NCI-H82 (cell line): ENCODE data around the gene PHF8.

Experiments used
- DNase-seq: peaks from one replicate; lab custom pipeline; 2025; lab: John Stamatoyannopoulos, UW

PHF8 gene

DNA sequence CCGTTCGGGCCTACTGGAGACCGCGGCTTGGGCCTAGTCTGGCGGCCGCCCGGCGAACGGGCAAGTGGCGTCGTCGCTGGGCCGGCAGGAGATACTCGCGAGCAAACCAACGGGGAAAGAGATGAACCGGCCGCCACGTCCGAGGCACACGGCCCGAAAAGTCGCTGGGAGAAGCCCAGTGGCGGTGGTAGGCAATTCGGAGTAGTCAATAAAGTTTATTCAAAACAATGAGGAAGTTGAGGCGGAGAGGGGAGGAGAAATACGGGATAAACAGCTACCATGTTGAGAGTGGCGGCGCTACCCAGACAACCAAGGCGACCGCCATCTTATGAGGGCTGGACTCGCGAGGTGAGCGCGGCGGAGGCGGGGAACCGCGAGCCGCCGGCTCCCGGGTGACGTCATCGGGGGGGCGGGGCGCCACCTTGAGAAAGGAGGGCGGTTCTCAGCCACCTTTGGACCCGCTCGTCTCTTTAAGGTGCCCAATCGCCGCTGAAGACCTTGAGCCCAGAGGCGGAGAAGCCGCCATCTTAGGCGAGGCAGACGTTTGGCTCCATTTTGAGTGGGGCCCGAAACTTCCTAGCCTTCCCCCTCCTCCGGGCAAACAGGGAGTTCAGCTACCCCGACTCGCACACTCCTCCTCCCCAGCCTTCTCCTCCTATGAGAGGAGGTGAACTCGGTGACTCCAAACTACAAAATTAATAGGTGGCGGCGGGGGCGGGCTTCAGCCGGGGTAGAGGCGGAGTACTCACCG, at the start of gene PHF8:
Gene PHF8, minus strand, starts transcription at position 348 of the 751 bp plus-strand sequence. CDS start 1,745 bp downstream, outside the sequence.
- DNase-seq, result peak; percentile 98

DNA sequence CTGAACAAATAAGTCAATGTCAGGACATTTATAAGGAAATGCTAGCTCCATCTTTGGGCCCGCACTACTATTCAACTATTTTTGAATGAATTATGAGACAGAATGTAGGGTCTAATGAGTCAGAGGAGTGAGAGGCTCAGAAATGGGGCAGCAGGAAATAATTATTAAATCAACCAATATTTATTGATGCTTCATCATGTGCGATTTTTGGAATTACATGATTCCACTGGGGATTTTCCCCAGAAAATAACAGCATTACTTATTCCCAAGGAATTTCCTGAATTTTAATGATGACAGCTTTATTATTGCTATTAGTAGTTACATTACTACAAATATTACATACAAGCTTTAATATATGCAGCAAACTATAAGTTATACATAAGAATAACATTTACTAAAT, 49.3 kb upstream of the PHF8 start:
- DNase-seq, result no peak

DNA sequence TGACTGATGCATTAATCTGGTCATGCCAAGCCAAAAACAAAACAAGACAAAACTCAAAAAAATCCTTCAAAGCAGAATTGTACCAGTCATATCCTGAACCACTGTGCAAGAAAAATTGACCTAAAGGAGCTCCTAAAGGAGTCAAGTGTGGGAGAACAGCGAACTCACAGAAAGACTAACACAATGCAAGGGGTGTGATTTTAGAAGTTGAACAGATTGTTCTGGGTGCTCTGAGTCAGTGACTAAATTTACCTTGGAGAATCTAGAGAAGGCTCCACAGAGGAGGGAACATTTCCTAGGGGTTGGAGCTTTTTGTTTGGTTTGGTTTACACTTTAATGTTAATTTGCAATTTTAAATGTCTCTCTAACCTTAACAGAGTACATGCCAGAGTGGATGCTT, 48.9 kb upstream of the PHF8 start:
- no peak for DNase-seq

DNA sequence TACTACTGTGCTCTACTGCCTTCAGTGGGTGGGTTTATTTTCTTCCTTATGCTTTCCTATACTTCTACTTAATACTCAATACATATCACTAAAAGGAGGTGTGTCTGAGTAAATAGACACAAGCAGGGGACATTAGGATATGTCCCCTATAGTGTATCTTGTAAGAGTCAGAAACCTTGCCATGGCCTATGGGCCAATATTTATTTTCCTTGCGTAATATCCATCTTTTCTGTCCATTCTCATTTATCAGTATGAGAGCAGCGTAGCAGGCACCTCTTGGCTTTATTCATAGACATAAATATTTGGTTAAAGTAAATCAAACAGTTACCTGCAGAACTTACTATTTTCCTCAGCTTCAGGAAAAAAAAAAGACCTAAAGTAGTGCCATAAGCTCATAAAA, 46.6 kb upstream of the PHF8 start:
- no peak for DNase-seq

DNA sequence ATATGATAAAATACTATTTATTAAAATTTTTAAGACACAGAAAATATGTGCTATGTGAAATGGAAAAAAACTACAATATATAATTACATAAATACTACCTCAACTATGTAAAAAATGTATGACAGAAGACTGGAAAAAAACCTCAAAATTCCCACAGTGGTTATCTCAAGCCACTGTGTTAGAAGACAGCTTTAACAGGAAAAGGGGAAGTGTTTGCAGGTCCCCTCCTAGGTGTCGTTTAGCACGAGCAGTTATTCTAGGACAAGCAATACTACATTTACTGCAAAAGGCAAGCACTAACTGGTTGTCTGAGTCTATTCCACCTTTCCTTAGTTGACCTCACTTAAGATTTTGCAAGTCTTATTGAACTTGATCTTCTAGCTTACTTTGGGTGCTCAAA, 44.9 kb upstream of the PHF8 start:
- DNase-seq, result no peak

DNA sequence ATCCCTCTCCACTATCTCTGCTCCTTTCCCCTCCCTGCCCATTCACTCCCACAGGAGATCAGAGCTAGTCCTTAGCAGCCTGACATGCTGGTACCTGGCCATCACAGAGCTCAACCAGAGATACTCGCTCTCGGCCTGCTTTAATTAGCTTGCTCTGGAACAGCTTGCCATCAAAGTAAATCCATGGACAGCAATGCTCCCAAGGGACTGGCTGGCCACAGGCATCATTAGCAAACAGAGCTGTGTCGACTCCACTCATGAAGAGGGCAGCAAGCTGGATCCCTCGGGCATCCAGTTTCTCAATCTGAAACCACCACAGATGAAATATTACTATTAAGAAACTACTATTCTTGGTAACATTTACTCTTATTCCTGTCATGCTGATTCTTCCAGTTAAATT, 43.4 kb upstream of the PHF8 start:
- peak; percentile 91 for DNase-seq

DNA sequence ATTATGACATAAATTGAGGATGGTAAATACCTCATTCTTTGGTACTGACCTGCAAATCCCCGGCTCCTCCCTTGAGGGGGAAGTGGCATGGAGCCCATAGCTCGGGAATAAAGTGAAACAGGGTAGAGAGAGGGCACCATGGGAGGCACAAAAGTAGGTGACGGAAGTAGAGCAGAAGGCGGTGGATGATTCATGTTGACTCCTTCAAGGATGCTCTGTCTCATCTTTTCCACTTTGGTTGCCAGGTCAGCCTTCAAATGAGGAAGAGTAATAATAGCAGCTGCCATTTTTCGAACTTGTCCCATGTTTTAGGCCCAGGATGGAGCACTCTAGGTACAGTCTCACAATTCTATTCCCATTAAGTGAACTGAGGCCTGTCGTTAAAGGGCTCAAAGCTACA, 41.4 kb upstream of the PHF8 start:
- DNase-seq, result no peak

DNA sequence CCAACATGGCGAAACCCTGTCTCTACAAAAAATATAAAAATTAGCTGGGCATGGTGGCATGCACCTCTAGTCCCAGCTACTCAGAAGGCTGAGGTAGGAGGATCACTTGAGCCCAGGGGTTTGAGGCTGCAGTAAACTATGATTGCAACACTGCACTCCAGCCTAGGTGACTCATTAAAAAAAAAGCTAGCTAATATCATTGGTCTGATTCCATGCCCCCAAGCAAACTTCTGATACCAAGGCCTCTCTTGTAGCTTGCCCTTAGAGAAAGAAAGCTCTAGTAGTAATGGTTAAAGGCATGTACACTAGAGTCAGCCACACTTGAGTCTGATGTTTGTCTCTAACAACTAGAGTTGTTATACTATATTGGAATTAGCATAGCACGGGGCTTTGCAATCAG, 32.6 kb upstream of the PHF8 start:
- no peak for DNase-seq

DNA sequence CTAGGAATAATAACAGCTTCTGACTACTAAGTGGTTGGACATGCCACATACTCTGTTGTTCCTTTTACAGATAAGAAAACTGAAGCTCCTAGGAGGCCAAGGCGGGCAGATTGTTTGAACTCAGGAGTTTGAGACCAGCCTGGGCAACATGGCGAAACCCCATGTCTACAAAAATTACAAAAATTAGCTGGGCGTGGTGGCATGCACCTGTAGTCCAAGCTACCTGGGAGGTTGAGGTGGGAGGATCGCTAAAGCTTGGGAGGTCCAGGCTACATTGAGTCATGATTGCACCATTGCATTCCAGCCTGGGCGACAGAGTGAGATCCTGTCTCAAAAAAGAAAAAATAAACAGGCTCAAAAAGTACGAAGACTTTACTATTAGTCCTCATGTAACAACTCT, 30.6 kb upstream of the PHF8 start:
- DNase-seq, result no peak

DNA sequence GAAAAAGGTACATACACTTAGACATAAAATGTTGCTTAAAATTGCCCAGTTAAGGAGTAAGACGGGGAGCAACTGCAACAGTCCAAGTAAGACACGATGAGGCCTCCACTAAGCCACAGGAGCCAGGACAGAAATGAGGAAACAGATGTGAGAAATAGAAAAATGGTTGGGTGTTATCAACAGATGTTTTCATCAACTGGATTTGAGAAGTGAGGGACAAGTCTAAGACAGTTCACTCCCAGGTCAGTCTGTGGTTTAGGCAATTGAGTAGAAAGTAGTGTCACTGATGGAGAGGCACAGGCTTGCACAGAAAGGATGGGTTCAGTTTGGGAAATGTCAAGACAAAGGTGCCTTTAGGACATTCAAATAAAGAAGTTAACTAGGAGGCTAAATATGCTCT, 23.5 kb upstream of the PHF8 start:
- no peak for DNase-seq

DNA sequence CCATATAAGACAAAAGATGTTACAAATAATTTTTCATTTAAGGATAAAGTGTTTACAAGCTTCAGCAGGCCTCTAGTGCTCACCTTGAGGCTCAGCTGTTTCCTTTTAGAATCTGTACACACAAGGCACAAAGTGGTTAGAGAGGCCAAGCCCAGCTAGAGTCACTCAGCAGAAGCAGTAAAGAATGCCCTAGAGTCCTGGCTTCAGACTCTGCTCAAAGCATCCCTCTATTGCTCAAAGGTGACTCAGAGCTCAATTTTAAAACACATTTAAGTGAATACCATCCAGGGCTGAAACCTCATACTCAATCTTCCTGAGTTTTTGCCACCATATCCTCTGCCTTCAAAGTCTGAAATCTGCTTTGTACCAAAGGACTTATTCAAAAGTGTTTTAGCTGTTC, 22.6 kb upstream of the PHF8 start:
- DNase-seq, result no peak

DNA sequence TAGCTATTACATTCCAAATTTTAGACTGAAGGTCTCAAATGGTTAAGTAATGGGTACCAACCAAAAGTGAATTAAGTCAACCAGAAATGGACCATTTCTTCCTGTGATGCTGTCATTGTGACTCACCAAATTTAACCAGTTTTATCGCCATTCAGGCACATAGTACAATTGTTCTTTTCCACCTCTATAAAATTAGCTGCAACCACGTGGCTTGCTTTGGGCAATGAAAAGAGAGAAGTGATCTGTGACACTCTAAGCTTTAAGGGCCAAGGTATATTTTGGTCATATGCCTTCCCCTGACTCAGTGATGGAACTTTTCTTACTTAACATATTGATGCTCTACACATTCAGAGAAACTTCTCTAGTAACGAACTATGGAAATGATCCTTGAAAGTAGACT, 20.3 kb upstream of the PHF8 start:
- DNase-seq, result no peak

DNA sequence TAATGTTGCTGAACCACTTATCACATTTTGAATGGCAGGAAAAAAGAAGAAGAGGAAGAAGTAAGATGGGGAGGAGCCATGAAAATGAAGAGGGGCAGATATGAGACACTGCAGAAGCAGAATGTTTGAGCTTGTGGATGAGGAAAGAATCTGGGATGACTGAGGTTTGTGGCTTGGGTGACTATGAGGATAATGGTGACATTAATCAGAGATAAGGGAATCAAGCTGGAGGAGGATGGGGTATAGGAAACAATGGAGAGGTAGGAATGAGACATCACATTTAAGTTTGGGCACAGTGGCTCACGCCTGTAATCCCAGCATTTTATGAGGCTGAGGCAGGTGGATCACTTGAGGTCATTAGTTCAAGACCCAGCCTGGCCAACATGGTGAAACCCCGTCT, 19.1 kb upstream of the PHF8 start:
- no peak for DNase-seq

DNA sequence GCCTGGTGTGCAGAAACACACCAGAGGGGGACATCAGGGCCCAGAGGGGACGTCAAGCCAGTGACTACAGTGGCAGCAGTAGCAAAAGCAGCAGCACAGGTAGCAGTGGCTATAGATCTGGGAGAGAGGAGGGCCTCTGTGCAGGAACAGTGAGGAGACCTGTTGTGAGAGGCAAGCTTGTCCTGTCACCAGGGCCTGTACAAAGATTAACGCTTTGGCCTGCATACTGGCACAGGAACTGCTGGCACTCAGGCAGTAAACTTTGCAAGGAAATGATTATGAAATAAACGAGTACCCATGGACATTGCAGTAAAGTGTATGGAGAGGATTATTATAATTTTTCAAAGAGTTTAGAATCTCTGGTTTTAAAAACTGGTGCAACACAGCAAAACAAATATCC, 5.5 kb upstream of the PHF8 start:
- no peak for DNase-seq

DNA sequence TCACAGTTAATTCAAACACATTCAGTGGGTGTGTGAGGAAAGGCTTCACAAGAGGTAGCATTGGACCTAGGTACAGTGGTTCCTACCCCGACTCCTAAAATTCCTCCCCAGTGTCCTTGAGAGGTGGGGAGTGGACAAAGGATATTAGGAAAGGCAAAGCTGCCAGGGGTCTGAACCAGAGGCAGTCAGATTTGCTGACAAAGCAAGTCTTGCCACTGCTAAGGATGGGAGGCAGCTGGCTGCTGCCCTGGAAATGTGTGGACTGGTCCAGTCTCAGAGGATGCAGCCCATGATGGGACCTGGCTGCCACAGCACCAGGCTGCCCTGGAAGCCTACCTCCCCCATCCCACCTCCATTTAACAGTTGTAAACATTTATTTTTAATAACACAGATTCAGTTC, 4.1 kb upstream of the PHF8 start:
- no peak for DNase-seq

DNA sequence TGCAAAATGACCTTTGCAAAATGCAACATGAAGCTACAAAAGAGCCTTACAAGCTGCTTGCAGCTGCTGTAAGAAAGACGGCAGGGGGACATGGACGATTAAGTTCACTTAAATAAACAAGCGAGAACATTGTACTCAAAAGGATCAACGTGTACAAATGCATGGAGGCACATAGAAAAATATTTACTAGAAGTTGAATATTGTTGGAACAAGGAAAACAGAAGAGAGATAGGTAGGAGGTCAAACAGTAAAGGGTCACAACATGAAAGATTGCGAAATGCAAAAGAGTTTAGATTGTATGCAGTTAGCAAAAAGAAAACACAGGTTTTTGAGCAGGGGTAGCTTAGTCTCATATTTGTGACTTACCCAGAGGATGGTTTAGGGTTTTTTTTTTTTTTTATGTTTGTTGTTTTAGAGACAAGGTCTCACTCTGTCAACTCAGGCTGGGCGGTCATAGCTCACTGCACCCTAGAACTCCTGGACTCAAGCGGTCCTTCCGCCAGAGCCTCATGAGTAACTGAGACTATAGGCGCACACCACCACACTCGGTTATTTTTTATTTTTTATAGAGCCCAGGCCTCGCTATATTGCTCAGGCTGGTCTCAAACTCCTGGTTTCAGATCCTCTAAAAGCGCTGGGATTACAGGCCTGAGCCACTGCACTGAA, 1.4 kb upstream of the PHF8 start:
- no peak for DNase-seq

DNA sequence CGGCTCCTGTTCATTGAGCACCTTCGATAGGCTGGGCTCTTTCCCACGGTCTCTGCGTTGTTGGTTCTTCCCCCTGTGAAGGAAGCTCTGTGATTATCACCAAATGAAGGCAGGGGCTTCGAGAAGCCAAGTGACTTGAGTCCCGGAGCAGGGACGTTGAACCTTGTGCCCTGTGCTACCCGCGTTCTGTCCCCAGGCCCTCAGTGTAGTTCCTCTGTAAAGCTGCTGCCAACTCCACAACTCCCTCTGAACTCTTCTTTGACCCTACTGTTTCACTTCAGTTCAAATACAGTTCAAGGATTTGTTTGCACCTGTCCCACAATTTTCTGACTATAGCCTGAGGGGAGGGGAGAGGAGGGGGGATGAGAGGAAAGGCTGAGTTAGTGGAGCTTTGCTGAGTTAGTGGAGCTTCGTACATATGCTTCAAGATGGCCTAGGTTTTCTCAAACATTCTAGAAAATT, 635 bp upstream of the PHF8 start:
- no peak for DNase-seq

DNA sequence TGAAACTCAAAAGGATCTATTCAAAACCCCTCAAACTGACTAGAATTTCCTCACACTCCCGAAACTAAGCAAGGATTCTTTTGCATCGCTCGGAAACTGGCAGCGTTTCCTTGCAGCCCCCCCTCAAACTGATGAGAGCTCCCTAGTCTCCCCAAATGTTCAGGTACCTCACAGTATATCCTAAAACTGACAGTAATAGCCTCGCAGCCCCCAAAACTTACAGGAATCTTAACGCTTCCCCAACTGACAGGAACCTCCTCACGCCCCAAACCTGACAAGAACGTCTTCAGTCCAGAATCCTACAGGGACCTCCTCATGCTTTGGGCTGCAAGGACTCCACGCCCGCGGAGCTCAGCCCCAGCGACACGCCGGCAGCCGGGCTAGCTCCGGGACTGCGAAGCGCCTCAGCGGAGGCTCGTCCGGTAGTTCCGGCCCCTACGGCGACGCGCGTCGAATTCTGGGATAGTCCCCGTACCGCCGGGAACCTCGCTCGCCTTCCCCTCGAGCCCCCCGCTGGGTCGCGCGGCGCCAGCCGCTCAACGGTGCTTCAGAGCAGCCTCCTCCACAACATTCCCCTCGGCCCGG, 640 bp downstream of the PHF8 start:
- peak; percentile 64 for DNase-seq

DNA sequence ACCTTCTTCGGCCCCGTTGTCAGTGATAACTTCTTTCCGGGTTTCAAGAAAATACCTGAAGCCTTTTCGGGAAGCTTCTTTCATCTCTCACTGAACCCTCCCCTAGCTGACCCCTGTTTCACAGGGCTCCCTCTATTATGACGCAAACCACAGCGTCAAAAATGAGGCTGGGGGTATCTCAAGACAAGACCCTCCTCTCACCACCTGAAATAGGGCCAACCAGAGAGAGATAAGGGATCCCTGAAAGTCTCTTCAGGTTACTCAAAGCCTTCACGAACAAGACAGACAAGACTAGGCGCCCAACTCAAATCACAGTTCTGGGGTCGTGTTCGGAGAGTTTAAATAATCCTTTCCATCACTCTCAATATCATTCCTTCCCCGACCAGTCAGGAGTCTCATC, 1.2 kb downstream of the PHF8 start:
- no peak for DNase-seq

DNA sequence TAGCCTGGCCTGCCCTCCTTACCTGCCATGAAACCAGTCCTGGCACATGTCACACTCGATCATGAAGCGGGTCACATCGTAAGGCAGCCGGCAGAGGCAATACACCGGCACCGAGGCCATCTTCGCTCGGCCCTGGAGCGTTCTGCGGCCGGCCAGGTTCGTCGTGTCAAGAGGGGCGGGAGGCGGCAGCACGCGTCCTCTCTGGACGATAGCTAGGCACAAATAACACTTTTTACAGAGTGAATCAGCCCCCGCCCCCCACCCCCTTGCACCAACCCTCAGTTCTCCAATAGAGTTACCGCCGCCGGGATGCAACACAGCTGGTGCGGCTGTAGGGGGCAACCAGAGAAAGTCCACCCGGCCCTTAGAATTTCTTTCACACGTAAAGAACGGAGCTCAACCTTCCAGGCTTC, 1.7 kb downstream of the PHF8 start:
- peak; percentile 79 for DNase-seq

DNA sequence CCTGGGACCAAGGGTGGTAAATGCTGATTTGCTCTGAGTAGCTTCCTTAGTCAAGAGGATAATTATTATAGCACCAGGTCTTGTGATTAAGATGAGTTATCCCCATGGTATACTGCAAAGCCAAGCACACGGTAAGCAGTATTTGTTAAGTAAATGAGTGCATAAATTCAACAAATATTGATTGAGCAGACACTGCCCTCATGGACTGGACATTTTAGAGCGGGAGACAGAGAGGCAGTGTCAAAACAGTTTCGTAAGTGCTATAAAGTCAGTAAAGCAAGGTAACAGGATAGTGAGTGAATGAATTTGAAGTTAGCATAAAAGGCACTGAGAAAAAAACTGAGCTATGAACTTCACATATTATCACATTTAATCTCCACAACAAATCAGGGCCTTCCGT, 13.9 kb downstream of the PHF8 start:
- no peak for DNase-seq

DNA sequence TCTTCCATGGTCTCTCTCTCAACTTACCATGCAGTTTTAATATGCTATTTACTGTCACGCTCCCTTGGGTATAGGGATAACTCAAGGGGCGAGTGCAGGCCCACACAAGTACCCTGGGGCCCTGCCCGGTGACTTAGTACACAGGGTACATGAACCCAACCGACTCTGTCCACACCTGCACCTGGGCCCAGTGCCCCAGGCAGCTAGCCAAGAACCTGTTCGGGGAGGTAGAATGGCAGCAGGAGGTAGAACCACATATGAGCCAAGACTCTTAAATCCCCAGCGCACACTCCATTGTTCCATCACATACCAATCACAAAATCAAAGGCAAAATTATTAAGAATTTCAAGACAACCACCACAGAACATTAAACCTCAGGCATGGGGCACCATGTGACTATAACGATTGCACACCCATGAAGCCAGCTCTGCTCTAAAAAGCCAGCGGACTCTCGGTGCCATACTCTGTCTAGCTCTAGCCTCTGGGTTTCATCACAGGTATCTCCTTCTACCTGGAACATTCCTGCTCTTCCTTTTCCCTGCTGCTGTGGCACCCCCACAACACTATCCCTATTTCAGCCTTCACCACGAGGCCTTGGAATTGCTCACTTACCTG, 14.6 kb downstream of the PHF8 start:
- no peak for DNase-seq

DNA sequence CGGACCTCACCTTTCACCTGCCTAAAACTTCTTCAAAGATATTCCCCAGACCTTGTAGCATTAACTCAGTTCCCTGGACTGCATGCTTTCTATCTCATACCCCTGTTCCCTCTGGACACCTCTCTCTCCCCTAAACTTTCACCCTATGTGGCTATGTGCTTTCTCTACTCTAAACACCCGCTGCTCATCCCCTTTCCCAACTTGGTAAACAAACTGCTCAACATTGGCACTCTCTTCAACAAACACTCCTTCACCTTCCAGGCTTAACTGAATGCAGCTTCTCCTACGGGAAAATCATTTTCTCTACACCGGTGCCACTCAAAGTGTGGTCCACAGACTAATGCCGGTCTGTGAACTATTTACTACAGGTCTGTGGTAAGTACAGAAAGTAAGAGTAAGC, 19.9 kb downstream of the PHF8 start:
- DNase-seq, result no peak
